A673 (cell line): Measurements from ENCODE around the gene INMT. TPM values are rescaled to one million over a fixed set of nuclear protein-coding genes. Genes with fewer than 3 reads are reported as not detected.

Experiments used
- BruUV-seq: library from RNA; stranded (reverse); fragments of 400-500 nt; replicated peaks from 2 replicates; lab custom pipeline; 2021; lab: Mats Ljungman, UMichigan
- CTCF ChIA-PET: fragments of 300-600 bp; sonication (Branson Sonifier 250); formaldehyde crosslinking; loops from one replicate; lab custom pipeline; 2022; ENCODE audit warnings: antibody characterized with exemption; lab: Charles Lee
- POLR2A ChIA-PET: fragments of 300-600 bp; sonication (Branson Sonifier 250); formaldehyde crosslinking; loops from one replicate; lab custom pipeline; 2022; ENCODE audit warnings: antibody characterized with exemption; ENCODE audit not compliant: low non-redundant PET; lab: Charles Lee
- DNase-seq: peaks from one replicate; pipeline ENCODE4 v3.0.0-alpha.2; 2015; ENCODE audit warnings: low spot score
- H3K27ac ChIP-seq: fragments of 200-600 bp; sonication (generic); 2 replicates; pipeline ENCODE4 v1.5.1; 2016; ENCODE audit warnings: mixed run types, low read depth, mild to moderate bottlenecking, mixed read lengths, antibody characterized with exemption, low read length; ENCODE audit not compliant: poor library complexity, severe bottlenecking
- H3K27me3 ChIP-seq: fragments of 200-600 bp; sonication (generic); replicated peaks from 2 replicates; pipeline ENCODE4 v1.6.1; 2017; ENCODE audit warnings: mixed run types, low read depth, mild to moderate bottlenecking, mixed read lengths, antibody characterized with exemption, low read length; ENCODE audit not compliant: insufficient read depth, poor library complexity
- H3K36me3 ChIP-seq: fragments of 200-600 bp; sonication (generic); 2 replicates; pipeline ENCODE4 v1.6.1; 2016; ENCODE audit warnings: mixed run types, mild to moderate bottlenecking, mixed read lengths, antibody characterized with exemption, low read length; ENCODE audit not compliant: insufficient read depth, poor library complexity, severe bottlenecking
- H3K4me1 ChIP-seq: fragments of 200-600 bp; sonication (generic); 2 replicates; pipeline ENCODE4 v1.6.1; 2017; ENCODE audit warnings: mixed run types, mild to moderate bottlenecking, mixed read lengths, antibody characterized with exemption, low read length; ENCODE audit not compliant: insufficient read depth, poor library complexity, severe bottlenecking
- H3K4me3 ChIP-seq: fragments of 200-600 bp; sonication (generic); 2 replicates; pipeline ENCODE4 v1.5.1; 2016; ENCODE audit warnings: low read depth, mixed run types, mild to moderate bottlenecking, mixed read lengths, low read length; ENCODE audit not compliant: poor library complexity, severe bottlenecking
- H3K9me3 ChIP-seq: fragments of 200-600 bp; sonication (generic); 2 replicates; pipeline ENCODE4 v1.6.1; 2016; ENCODE audit warnings: mixed run types, low read depth, mild to moderate bottlenecking, mixed read lengths, antibody characterized with exemption, low read length; ENCODE audit not compliant: poor library complexity, severe bottlenecking
- CTCF ChIP-seq: fragments of 300-800, 200-600 bp; sonication (generic); conservative IDR thresholded peaks from 2 replicates; pipeline ENCODE4 v1.5.1; 2017; ENCODE audit warnings: low read depth, mild to moderate bottlenecking, antibody characterized with exemption, low read length, moderate library complexity, mixed read lengths
- EZH2 ChIP-seq: fragments of 200-600 bp; sonication (generic); IDR thresholded peaks from 2 replicates; pipeline ENCODE4 v1.6.1; 2017; ENCODE audit warnings: borderline replicate concordance, low read depth, mild to moderate bottlenecking, mixed read lengths, antibody characterized with exemption, low read length; ENCODE audit not compliant: poor library complexity, severe bottlenecking
- intact Hi-C: fragments of 100-400 bp; cut with micrococcal nuclease; formaldehyde crosslinking; loops from one replicate; pipeline ENCODE4 v1.10.0; 2022; ENCODE audit not compliant: unreplicated experiment
- total RNA-seq: library from RNA; stranded (reverse); gene quantifications from 2 replicates; pipeline ENCODE4 v1.2.3, GENCODE V29; 2021

The INMT gene
- total RNA-seq, 1 experiment from 2014 or later = 0.17 TPM

- CTCF ChIA-PET = no interaction called here
- H3K4me1 ChIP-seq = no peaks in the 10 kb centered on the region
- intact Hi-C loops = loop anchor here (5.0 to 10.0 kb wide), 2 partner anchors 119 to 196 kb away; no protein-coding TSS in a partner anchor
- no peak overlapping the region for H3K27ac ChIP-seq
- POLR2A ChIA-PET = no interaction called here
- BruUV-seq = no TSS peak
- H3K4me3 ChIP-seq = no peak overlapping the region
- H3K9me3 ChIP-seq = no peaks in the 10 kb centered on the region
- no peak for TF ChIP-seq CTCF
- TF ChIP-seq EZH2 = no peak
- no peaks in the 10 kb centered on the region for H3K27me3 ChIP-seq
- no peaks in the 10 kb centered on the region for H3K36me3 ChIP-seq
- DNase-seq = no peak
Observed at GRCh38 chr7:30743371-30744074, 8.4 kb upstream of the INMT start.

- no peak for DNase-seq
- intact Hi-C loops = loop anchor here (5.0 to 10.0 kb wide), 2 partner anchors 119 to 197 kb away; no protein-coding TSS in a partner anchor
- H3K27ac ChIP-seq = no peak overlapping the region
- H3K4me1 ChIP-seq = no peaks in the 10 kb centered on the region
- H3K27me3 ChIP-seq = no peaks in the 10 kb centered on the region
- ChIA-PET CTCF (no interaction called here), POLR2A (no interaction called here)
- H3K9me3 ChIP-seq = no peaks in the 10 kb centered on the region
- no TSS peak for BruUV-seq
- H3K36me3 ChIP-seq = no peaks in the 10 kb centered on the region
- TF ChIP-seq EZH2 (no peak), CTCF (no peak)
- H3K4me3 ChIP-seq = no peak overlapping the region
Observed at GRCh38 chr7:30744075-30744417, 7.9 kb upstream of the INMT start.

GRCh38 chr7:30745261-30745941, 6.5 kb upstream of the INMT start:
- intact Hi-C loops = loop anchor here (10.0 kb wide), 1 partner anchor 121 kb away; no protein-coding TSS in a partner anchor
- no peak overlapping the region for H3K27ac ChIP-seq
- POLR2A ChIA-PET = no interaction called here
- H3K9me3 ChIP-seq = no peaks in the 10 kb centered on the region
- H3K4me3 ChIP-seq = no peak overlapping the region
- no peaks in the 10 kb centered on the region for H3K36me3 ChIP-seq
- CTCF ChIA-PET = no interaction called here
- no peak for DNase-seq
- no peaks in the 10 kb centered on the region for H3K27me3 ChIP-seq
- H3K4me1 ChIP-seq = no peaks in the 10 kb centered on the region
- TF ChIP-seq EZH2 (no peak), CTCF (no peak)
- BruUV-seq = no TSS peak
